H1 (cell line): Measurements from ENCODE around the gene ZNF211. TPM values are rescaled to one million over a fixed set of nuclear protein-coding genes. Genes with fewer than 3 reads are reported as not detected.

Source experiments
- CBX5 ChIP-seq: fragments of 300-800, 300-1000 bp; sonication (generic); IDR thresholded peaks from 2 replicates; pipeline ENCODE4 v1.7.1; 2016; ENCODE audit warnings: antibody characterized with exemption, low read length, low read depth
- CTBP2 ChIP-seq: IDR thresholded peaks from 2 replicates; pipeline ENCODE4 v1.7.0; 2011; ENCODE audit warnings: borderline replicate concordance, mild to moderate bottlenecking, moderate library complexity, mixed read lengths, low read length; ENCODE audit not compliant: insufficient read depth, insufficient read length
- NANOG ChIP-seq: IDR thresholded peaks from 2 replicates; pipeline ENCODE4 v1.6.1; 2011; ENCODE audit warnings: low read length, low read depth, mild to moderate bottlenecking, inconsistent platforms; ENCODE audit not compliant: insufficient read depth, poor library complexity, severe bottlenecking
- polyA plus RNA-seq, 7 experiments: library from polyadenylated mRNA; depleted of rRNA in 3 of 7; stranded (reverse) in 5 of 7; unstranded in 2 of 7; fragments of >200 nt in 5 of 7; fragments of 200-250 nt in 2 of 7; gene quantifications; 1 replicate in 5 of 7; 2 replicates in 1 of 7; 4 replicates in 1 of 7; pipeline versions ENCODE4 v1.2.1 to v1.2.3, GENCODE V29; 2011 to 2013; ENCODE audit warnings: missing spikeins in 2 of 7, mixed read lengths in 2 of 7
- total RNA-seq: library from RNA; stranded (reverse); fragmentation: NEBNext Ultra II Directional; extraction: Animal tissue kit (Norgen Biotek cat#: 25700); gene quantifications from 2 replicates; pipeline ENCODE4 v1.2.1, GENCODE V29; 2021

ZNF211 gene
- total and polyA plus RNA-seq, 2 of the 8 experiments (the other 6 are each of a cell fraction or from before 2014, with no cell fraction given) = 7.5 to 15.7 TPM

GRCh38 chr19:57642396-57643046 lies 9.6 kb downstream of the ZNF211 start (continued):
- TF ChIP-seq CBX5 = no peak
- TF ChIP-seq NANOG = no peak
- TF ChIP-seq CTBP2 = no peak
